Epithelial cell of proximal tubule (primary cell): ENCODE results near the gene FH. TPM values are rescaled to one million over a fixed set of nuclear protein-coding genes. Genes with fewer than 3 reads are reported as not detected.

Experiments
- DNase-seq: peaks from one replicate; pipeline ENCODE4 v3.0.0-alpha.2; 2011; ENCODE audit warnings: low read depth
- H3K4me3 ChIP-seq: 2 replicates; pipeline ENCODE4 v1.5.1; 2011; ENCODE audit warnings: low read depth, mild to moderate bottlenecking, low read length
- total RNA-seq: library from RNA; depleted of rRNA; stranded (reverse); fragments of >200 nt; gene quantifications from 2 replicates; pipeline ENCODE4 v1.2.3, GENCODE V29; 2015
- TF ChIP-seq, protein P1 (sequence below): conservative IDR thresholded peaks from 2 replicates; pipeline ENCODE4 v1.5.1; 2012; ENCODE audit warnings: low read depth, mild to moderate bottlenecking, low read length

Gene FH
- total RNA-seq, 1 donor from 2014 or later = 75.1 TPM

DNA sequence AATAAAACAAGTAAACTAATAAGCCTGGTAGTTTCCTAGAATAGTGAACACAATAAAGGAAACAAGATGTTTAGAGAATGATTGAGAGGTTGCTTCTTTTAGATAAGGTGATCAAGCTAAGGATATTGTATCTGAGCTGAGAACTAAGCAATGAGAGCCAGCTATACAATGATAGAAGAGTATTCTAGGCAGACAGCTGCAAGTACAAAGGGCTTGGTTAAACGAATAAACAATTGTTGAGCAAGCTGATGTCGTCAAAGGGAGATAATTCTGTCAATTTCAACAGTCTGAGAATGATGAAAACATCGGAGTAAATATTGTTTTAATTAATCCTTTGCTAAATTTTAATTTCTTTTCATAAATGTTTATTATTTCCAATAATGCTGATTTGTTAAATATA lies 5.5 kb upstream of the FH start:
- DNase-seq = no peak
- TF ChIP-seq, protein P1, sequence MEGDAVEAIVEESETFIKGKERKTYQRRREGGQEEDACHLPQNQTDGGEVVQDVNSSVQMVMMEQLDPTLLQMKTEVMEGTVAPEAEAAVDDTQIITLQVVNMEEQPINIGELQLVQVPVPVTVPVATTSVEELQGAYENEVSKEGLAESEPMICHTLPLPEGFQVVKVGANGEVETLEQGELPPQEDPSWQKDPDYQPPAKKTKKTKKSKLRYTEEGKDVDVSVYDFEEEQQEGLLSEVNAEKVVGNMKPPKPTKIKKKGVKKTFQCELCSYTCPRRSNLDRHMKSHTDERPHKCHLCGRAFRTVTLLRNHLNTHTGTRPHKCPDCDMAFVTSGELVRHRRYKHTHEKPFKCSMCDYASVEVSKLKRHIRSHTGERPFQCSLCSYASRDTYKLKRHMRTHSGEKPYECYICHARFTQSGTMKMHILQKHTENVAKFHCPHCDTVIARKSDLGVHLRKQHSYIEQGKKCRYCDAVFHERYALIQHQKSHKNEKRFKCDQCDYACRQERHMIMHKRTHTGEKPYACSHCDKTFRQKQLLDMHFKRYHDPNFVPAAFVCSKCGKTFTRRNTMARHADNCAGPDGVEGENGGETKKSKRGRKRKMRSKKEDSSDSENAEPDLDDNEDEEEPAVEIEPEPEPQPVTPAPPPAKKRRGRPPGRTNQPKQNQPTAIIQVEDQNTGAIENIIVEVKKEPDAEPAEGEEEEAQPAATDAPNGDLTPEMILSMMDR = no peak

DNA sequence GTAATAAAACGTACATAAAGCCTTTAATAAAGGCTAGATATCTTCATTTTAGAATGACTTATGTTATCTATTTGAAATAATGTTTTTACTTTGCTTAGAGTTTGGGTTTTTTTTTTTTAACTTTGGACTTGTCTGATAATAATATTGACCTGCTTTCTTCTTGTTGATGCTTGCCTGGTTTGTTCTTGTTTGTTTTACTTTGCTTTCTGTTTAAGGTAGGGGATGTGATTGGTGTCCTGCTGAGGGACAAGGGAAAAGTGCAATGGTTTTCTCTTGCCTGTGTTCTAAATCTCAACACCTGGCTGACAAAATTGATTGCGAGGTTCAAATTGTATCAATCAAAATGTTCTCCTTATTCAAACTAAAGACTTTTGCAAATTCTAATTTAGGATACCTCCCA lies 2.2 kb upstream of the FH start:
- H3K4me3 ChIP-seq = no peak overlapping the region
- no peak for DNase-seq
- TF ChIP-seq, protein P1 = no peak

More for the DNA sequence above, 5.5 kb upstream of the FH start:
- no peak overlapping the region for H3K4me3 ChIP-seq

DNA sequence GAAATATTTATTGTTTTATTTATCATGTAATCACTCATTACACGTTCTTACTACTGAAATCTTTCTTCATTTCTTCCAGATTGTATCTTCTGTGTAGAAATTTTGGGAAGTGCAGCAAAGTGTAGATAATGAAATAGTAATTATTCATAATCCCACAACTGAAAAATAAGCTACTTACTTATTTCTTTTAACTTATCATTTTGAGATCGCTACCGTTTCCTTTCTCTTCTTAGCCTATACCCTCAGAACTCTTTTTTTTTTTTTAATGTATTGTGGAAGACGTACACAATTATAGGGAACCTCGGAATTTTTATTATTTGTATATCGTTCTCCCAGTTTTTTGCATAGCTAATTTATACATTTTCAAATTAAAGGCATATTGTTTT lies 518 bp upstream of the FH start:
- no peak for DNase-seq
- H3K4me3 ChIP-seq = peak overlapping the region; percentile 90
- TF ChIP-seq, protein P1 = no peak

DNA sequence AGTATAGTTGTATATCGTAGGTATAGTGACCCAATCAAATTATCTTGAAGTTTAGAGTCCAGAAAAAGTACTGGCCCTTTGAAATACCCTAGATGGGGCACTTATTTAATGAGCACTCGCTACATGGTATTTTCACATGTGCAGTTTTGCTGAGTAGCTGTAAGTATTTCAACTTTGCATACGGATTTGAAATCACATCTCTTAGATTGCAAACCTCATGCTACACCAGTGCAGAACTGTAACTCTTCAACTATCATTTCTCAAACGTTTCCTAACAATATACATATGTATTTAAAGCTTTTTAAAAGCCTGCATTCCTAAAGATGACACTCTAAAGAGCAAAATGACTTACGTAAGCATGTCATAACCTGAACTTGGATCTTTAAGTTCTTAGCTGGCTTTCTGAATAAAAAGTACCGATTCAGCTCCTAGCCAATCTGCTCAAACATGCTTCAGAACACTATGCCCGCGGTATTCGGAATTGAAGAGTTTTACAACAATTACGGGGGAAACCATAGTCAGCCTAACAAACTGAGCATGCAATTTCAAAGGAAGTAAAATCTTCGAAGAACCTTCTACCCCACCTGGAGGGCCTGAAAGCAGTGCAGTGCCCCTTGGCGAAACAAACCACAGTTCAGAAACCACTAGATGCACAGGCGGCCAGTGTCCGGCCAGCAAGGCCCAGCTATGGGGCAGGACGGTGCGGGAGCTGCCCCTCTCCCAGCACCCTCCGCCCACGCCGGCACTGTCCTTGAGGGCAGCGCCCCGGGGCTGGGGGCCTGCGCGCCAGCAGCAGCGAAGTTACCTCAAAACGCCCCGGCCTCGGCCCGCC lies 863 bp downstream of the FH start:
- no peak for DNase-seq
- H3K4me3 ChIP-seq = peak overlapping the region; percentile 90
- TF ChIP-seq, protein P1 = no peak

DNA sequence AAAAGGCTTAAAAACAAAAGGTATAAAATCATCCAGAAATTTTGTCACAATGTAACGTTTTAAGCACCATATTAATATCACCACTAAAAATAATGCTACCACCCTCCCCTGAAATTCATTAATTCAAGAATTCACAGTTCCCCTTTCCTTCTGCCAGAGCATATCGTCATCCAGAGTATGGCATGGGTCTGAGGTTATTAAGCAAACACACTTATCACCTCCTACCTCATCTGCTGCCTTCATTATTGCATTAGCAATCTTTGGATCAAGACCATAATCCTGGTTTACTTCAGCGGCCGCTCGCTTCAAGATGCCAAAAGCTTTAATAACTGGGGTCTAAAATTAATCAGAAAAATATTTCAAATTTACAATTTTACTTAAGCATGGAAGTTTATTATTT lies 6.2 kb downstream of the FH start:
- TF ChIP-seq, protein P1 = no peak
- H3K4me3 ChIP-seq = no peak overlapping the region
- DNase-seq = no peak

DNA sequence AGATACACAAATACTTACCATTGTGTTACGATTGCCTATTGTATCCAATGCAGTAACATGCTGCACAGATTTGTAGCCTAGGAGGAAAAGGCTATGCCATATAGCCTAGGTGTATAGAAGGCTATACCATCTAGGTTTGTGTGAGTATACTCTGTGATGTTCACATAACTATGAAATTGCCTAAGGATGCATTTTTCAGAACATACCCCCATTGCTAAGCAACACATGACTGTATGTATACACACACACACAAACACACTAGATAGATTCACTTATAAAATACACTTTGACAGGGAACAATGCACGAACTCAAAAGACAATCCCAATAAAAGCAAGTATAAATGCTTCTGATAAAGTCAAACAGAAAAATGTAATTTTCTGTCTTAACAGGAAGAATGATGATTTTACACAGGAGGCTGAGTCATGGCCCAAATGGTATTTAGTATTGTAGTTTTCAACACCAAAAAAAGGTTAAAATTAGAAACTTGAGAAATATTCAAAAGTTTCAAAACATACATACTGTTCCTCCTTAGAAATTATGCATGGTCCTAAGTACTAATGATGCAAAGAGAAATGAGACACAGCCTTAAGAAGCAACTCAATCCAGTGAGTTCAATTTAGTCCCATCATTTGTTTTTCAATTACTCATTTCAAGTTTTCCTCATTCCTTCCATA lies 12.2 kb downstream of the FH start:
- TF ChIP-seq, protein P1 = no peak
- no peak for DNase-seq
- no peak overlapping the region for H3K4me3 ChIP-seq
